Endothelial cell (in vitro differentiated cells): ENCODE results near the gene TLCD4. TPM values are rescaled to one million over a fixed set of nuclear protein-coding genes. Genes with fewer than 3 reads are reported as not detected.
A peak's percentile ranks its signal among the peaks of the same experiment; 100 is the strongest.

Experiments
- DNase-seq: peaks from one replicate; pipeline ENCODE4 v3.0.0; 2021; ENCODE audit warnings: low spot score
- H3K27ac Mint-ChIP-seq: one replicate; pipeline ENCODE4 v1.8.0; 2021; ENCODE audit warnings: mixed read lengths, inconsistent platforms; ENCODE audit not compliant: unreplicated experiment
- H3K27me3 Mint-ChIP-seq: one replicate; pipeline ENCODE4 v1.8.0; 2021; ENCODE audit warnings: mild to moderate bottlenecking, moderate library complexity, mixed read lengths, inconsistent platforms; ENCODE audit not compliant: unreplicated experiment
- H3K36me3 Mint-ChIP-seq: one replicate; pipeline ENCODE4 v1.8.0; 2021; ENCODE audit warnings: mild to moderate bottlenecking, low read depth, mixed read lengths, inconsistent platforms; ENCODE audit not compliant: unreplicated experiment
- H3K4me1 Mint-ChIP-seq: one replicate; pipeline ENCODE4 v1.8.0; 2021; ENCODE audit warnings: mild to moderate bottlenecking, mixed read lengths, inconsistent platforms; ENCODE audit not compliant: unreplicated experiment
- H3K4me3 Mint-ChIP-seq: one replicate; pipeline ENCODE4 v1.8.0; 2021; ENCODE audit warnings: mild to moderate bottlenecking, mixed read lengths, inconsistent platforms; ENCODE audit not compliant: unreplicated experiment
- H3K9me3 Mint-ChIP-seq: one replicate; pipeline ENCODE4 v1.8.0; 2021; ENCODE audit warnings: mixed read lengths, inconsistent platforms; ENCODE audit not compliant: unreplicated experiment
- CTCF ChIP-seq: fragments of 200-600 bp; sonication (generic); IDR thresholded peaks from one replicate; pipeline ENCODE4 v1.5.0; 2021; ENCODE audit warnings: antibody characterized with exemption; ENCODE audit not compliant: unreplicated experiment
- total RNA-seq: library from RNA; stranded (reverse); fragmentation: NEBNext Ultra II Directional; extraction: Animal tissue kit (Norgen Biotek cat#: 25700); gene quantifications from one replicate; pipeline ENCODE4 v1.2.1, GENCODE V29; 2021; ENCODE audit not compliant: unreplicated experiment

Gene TLCD4
- total RNA-seq, 1 donor from 2014 or later: 0.41 TPM

DNA sequence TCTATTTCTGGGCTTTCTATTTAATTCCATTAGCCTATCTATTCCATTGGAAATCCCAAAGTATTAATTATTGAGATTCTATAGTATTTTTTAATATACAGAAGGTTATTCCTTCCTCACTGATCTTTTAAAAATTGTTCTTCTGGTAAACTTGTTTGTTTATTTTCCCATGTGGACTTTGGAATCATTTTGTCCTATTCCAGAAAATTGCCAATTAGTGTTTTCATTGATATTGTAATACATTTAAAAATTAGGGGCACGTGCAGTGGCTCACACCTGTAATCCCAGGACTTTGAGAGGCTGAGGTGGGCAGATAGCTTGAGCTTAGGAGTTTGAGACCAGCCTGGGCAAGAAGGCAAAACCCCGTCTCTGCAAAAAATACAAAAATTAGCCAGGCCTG is 8.4 kb upstream of the TLCD4 start:
- H3K27ac Mint-ChIP-seq: no peak overlapping the region

DNA sequence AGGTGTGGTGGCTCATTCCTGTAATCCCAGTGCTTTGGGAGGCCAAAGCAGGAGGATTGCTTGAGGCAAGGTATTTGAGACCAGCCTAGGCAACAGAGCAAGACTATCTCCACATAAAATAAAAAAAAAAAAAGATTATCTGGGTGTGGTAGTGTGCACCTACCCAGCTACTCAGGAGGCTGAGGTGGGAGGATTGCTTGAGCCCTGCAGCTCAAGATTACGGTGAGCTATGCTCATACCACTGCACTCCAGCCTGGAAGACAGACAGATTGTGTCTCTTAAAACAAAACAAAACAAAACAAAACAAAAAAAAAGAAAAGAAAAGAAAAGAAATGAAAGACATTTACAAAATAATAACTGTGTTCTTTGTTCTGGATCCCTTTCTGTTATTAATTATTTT is 6.1 kb upstream of the TLCD4 start:
- Mint-ChIP-seq H3K9me3 (no peaks in the 10 kb centered on the region), H3K4me3 (no peak overlapping the region), H3K27ac (no peak overlapping the region), H3K27me3 (peaks cover 1% of the 10 kb centered on the region), H3K36me3 (no peaks in the 10 kb centered on the region), H3K4me1 (no peaks in the 10 kb centered on the region)
- DNase-seq: no peak
- TF ChIP-seq CTCF: no peak

More for the DNA sequence above, 8.4 kb upstream of the TLCD4 start:
- H3K36me3 Mint-ChIP-seq: no peaks in the 10 kb centered on the region
- no peak for TF ChIP-seq CTCF
- no peak overlapping the region for H3K4me3 Mint-ChIP-seq
- no peaks in the 10 kb centered on the region for H3K9me3 Mint-ChIP-seq
- no peaks in the 10 kb centered on the region for H3K4me1 Mint-ChIP-seq
- no peak for DNase-seq
- peaks cover 1% of the 10 kb centered on the region for H3K27me3 Mint-ChIP-seq

DNA sequence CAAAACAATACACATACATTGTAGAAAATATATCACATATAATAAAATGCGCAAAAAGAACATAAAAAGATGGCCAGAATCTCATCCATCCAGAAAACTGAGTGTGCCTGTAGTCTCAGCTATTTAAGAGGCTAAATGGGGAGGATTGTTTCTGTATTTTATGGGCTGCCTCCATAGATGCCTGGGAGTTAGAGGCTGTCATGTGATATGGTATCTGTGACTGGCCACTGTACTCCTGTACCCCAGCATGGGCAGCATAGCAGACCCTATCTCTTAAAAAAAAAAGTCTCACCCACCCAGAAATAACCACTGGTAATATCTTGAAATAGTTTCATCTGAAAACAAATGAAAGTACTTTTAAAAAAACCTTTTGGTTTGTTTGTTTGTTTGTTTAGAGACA is 3.5 kb upstream of the TLCD4 start:
- Mint-ChIP-seq H3K36me3 (no peaks in the 10 kb centered on the region), H3K4me1 (peaks cover 3% of the 10 kb centered on the region), H3K27ac (no peak overlapping the region), H3K4me3 (no peak overlapping the region), H3K27me3 (peaks cover 7% of the 10 kb centered on the region), H3K9me3 (no peaks in the 10 kb centered on the region)
- DNase-seq: no peak
- TF ChIP-seq CTCF: no peak

GRCh38 chr1:95115708-95116137 is 1.4 kb upstream of the TLCD4 start:
- no peaks in the 10 kb centered on the region for H3K9me3 Mint-ChIP-seq
- TF ChIP-seq CTCF: no peak
- no peaks in the 10 kb centered on the region for H3K36me3 Mint-ChIP-seq
- peaks cover 3% of the 10 kb centered on the region for H3K4me1 Mint-ChIP-seq
- DNase-seq: no peak
- H3K27me3 Mint-ChIP-seq: peaks cover 7% of the 10 kb centered on the region
- no peak overlapping the region for H3K4me3 Mint-ChIP-seq
- H3K27ac Mint-ChIP-seq: no peak overlapping the region

GRCh38 chr1:95116580-95117206 is 462 bp upstream of the TLCD4 start:
- Mint-ChIP-seq H3K27me3 (peaks cover 7% of the 10 kb centered on the region), H3K4me1 (peaks cover 3% of the 10 kb centered on the region), H3K27ac (no peak overlapping the region), H3K36me3 (no peaks in the 10 kb centered on the region), H3K4me3 (peak overlapping the region; percentile 94), H3K9me3 (no peaks in the 10 kb centered on the region)
- peak; percentile 74 for DNase-seq
- peak; percentile 64 for TF ChIP-seq CTCF
